Measurements from ENCODE around the gene SLC9A5.

DNA sequence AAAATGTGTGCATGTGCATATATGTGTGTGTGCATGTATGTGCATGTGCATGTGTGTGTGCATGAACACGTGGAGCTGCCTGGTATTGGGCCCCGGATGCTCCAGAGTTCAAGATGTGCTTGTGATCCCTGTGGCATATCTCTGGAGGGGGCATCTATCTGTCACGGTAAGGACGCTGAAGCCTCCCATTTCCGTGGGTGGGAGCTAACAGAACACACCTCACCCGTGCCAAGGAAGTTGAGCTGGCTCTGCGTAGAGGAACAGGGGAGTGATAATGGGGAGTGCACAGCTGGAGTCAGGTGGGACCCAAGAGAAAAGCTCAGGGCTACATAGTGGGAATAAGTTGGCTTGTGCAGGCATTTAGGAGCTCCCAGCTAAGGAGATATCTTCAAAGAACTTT is 37.1 kb upstream of the SLC9A5 start:
- TF ChIP-seq POLR2A (IDR thresholded peaks at IDR 0.05) (no peak), CTCF (IDR thresholded peaks at IDR 0.05) (no peak)

Measured in ovary (tissue), 3 donors.